GM21723 (cell line): Measurements from ENCODE around the gene ADAMTS9.

Experiments used
- ATAC-seq: cut with Tn5 transposase; IDR thresholded peaks from one replicate; pipeline ENCODE4 v1.9.1; 2021; ENCODE audit warnings: mild to moderate bottlenecking, moderate library complexity; ENCODE audit not compliant: unreplicated experiment

Gene ADAMTS9

DNA sequence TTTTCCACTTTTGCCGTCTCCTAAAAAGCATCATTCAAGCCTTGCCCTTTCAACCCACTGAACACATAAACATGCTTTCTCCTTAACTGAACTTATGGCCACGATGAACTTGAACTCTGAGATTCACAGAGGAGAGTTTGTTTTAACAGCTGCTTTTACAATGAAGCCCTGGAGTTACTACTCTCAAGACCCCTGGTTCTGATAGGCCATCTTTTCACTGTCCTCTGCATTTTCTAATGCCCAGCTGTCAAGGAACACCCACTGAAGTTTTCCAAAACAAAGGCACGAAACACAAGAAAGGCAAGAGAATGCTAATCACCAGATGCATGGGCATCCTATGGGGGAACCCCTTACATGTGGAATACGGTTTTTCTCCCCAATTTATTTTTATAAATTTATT lies 100.8 kb downstream of the ADAMTS9 start:
- no peak for ATAC-seq

- ATAC-seq: no peak
Observed at GRCh38 chr3:64584179-64584578, 103.6 kb downstream of the ADAMTS9 start.

DNA sequence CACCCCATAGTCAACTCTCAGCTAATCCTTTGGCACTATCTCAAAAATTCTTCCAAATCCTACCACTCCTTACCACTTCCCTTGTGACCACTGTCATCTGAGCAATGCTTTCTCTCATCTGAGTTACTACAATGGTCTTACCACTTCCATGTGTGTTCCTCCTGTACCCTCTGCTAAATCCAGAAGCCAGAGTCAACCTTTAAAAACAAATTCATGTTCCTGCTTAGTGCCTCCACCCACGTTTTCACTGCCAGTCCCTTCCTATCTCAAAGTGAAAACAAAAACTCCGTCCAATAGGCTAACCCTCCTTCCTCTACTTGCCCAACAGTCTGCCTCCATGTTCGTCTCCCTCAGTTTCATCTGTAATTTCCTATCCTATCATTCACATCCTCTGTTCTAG lies 109.0 kb downstream of the ADAMTS9 start:
- no peak for ATAC-seq

GRCh38 chr3:64578062-64578770 lies 109.6 kb downstream of the ADAMTS9 start:
- ATAC-seq: no peak

DNA sequence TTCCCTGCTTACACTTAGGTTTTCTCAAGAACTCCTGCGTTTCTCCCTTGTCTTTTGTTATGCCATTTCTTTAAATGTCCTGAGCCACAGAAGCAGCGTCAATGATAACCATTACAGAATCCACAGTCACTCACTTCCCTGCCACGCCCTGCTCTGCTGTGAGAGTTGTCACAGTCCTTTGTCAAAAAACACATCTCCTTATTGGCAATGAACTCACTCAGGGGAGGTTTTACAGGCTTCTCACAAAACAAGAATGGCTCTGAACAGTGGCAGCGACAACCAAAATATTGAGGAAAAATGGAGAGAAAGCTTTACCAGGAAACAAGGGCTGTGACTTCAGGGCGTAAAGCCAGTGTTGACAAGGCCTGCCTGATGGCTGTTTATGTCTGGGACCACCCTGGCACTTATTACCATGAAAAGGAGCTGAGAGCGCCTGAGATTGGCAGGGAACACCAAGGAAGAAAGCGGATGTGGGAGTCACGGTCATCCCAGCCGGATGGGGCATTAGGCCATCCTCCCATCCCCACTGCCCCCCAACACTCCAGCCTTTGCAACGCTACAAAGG lies 111.5 kb downstream of the ADAMTS9 start:
- no peak for ATAC-seq

GRCh38 chr3:64575211-64575844 lies 112.5 kb downstream of the ADAMTS9 start:
- peak; percentile 78 for ATAC-seq

DNA sequence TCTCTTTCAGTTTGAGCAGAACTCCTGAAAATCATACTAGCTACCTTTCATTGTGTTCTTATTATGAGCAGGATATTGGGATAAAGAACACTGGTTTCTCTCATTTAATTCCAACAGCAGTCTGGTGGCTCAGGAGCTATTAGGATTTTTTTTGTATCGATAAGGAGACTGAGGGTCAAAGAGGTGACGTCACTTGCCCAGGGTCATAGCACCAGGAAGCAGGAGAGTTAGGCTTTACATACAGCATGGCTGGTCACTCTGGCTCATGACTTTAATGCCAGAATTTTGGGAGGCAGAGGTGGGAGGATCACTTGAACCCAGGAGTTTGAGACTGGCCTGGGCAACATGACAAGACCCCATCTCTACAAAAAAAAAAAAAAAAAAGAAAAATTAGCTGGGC lies 113.6 kb downstream of the ADAMTS9 start:
- ATAC-seq: no peak

- ATAC-seq: no peak
Observed at GRCh38 chr3:64571982-64572381, 115.8 kb downstream of the ADAMTS9 start.

- no peak for ATAC-seq
Observed at GRCh38 chr3:64568895-64569517, 118.8 kb downstream of the ADAMTS9 start.

GRCh38 chr3:64566859-64567258 lies 120.9 kb downstream of the ADAMTS9 start:
- no peak for ATAC-seq

GRCh38 chr3:64563751-64564150 lies 124.0 kb downstream of the ADAMTS9 start:
- ATAC-seq: no peak

- ATAC-seq: no peak
Observed at GRCh38 chr3:64561868-64562267, 125.9 kb downstream of the ADAMTS9 start.

- no peak for ATAC-seq
Observed at GRCh38 chr3:64561325-64561843, 126.4 kb downstream of the ADAMTS9 start.

DNA sequence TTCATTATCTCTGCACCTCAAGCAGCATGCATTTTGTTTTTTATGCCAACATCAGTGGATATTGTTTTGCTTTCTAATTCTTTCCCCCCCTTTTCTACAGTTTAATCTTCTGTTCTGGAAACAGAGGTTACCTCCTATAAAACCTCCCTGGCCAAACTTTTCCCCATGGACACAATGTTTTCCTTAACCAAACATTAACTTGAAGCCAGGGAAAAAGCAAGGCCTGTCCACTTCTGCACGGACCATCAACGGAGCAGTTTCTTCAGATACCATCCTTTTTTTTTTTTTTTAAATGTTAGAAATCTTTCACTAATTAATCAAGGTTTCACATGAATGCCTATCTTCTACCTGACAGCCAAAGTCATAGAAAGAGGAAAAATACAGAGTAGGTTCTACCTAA lies 127.0 kb downstream of the ADAMTS9 start:
- ATAC-seq: no peak

DNA sequence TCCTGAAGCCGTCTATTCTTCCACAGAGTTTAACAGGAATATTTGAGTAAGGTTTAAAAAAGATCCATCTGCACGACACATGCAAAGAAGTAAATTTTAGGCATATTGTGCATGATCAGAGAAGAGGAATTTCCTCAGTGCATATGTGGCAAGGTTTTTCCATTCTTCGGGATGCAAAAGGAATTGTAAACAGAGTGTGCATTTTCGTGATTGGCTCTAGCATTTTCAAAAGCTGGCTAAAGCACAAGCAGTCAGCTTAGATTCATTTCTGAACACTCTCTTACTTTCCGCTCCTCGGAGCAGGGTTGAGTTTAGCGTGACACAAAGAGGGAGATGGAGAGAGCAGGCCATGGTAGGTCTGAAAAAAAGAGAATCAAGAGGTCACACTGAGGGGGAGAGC lies 128.2 kb downstream of the ADAMTS9 start:
- ATAC-seq: no peak

GRCh38 chr3:64556046-64556445 lies 131.8 kb downstream of the ADAMTS9 start:
- ATAC-seq: no peak

DNA sequence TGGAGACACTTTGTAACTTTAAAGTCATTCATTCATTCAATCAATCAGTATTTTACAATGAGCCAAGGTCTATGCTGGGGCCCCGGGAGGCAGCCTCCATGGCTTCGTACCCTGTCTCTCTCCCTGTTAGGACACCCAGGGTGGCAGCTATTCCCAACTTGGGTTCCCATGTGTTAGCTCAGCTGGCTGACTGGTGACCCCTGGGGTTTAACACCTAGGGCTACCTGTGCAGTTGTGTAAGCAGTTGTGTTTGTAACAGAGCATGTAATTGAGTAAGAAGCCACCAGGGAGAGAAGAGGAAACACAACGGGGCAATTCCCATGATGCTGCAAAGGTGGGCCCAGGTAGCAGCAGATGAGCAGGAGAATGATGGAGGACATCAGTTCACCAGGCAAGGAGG lies 132.4 kb downstream of the ADAMTS9 start:
- ATAC-seq: no peak

GRCh38 chr3:64554096-64554920 lies 133.5 kb downstream of the ADAMTS9 start:
- no peak for ATAC-seq

- ATAC-seq: no peak
Observed at GRCh38 chr3:64552966-64553365, 134.8 kb downstream of the ADAMTS9 start.

- ATAC-seq: no peak
Observed at GRCh38 chr3:64552160-64552559, 135.6 kb downstream of the ADAMTS9 start.

DNA sequence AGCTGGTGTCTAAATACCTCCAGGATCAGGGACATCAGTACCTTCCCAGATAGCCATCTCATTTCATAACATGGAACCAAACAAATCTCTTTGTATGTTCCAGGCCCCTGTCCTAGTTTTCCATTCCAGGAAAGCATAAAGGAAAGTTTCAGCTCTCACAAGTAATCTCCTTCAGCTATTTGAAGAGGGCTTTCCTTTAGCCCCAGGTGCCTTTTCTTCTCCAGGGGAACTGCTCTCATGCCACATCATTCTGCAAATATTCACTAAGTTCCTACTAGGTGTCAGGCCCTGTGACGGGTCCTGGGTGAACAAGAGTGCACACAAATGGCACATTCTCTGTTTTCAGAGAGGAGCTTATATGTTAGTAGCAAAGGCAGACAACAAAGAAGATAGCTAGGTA lies 136.1 kb downstream of the ADAMTS9 start:
- no peak for ATAC-seq
